GM18951 (cell line): ENCODE data around the gene DENND4B.

Experiments used
- POLR2A ChIP-seq: IDR thresholded peaks from 4 replicates; pipeline ENCODE4 v1.6.1; 2011; ENCODE audit warnings: mild to moderate bottlenecking; ENCODE audit not compliant: insufficient read length, insufficient read depth; ENCODE audit errors: extremely low read depth
- in situ Hi-C: fragments of 300-500 bp; cut with MboI; formaldehyde crosslinking; loops from one replicate; pipeline ENCODE4 v1.12.0; 2022; ENCODE audit warnings: low sequenced_read_pairs, mixed read lengths, inconsistent platforms; ENCODE audit not compliant: unreplicated experiment

DENND4B gene

GRCh38 chr1:153936011-153936802 is 10.3 kb downstream of the DENND4B start:
- no peak for TF ChIP-seq POLR2A
- in situ Hi-C loops, result no loop called here

GRCh38 chr1:153934746-153935145 is 11.8 kb downstream of the DENND4B start:
- no peak for TF ChIP-seq POLR2A
- in situ Hi-C loops, result no loop called here

- no peak for TF ChIP-seq POLR2A
- in situ Hi-C loops, result no loop called here
Observed at GRCh38 chr1:153933955-153934354, 12.6 kb downstream of the DENND4B start.

GRCh38 chr1:153933430-153933829 is 13.1 kb downstream of the DENND4B start:
- no peak for TF ChIP-seq POLR2A
- in situ Hi-C loops, result no loop called here

- no peak for TF ChIP-seq POLR2A
- in situ Hi-C loops, result no loop called here
Observed at GRCh38 chr1:153932156-153933131, 14.1 kb downstream of the DENND4B start.

- in situ Hi-C loops, result loop anchor here (10.0 kb wide), 1 partner anchor 95 kb away; no protein-coding TSS in a partner anchor
Observed at GRCh38 chr1:153929981-153930948, 16.3 kb downstream of the DENND4B start.

GRCh38 chr1:153929426-153929825 is 17.1 kb downstream of the DENND4B start:
- TF ChIP-seq POLR2A, result no peak
- in situ Hi-C loops, result loop anchor here (10.0 kb wide), 1 partner anchor 95 kb away; no protein-coding TSS in a partner anchor

More at GRCh38 chr1:153929981-153930948, 16.3 kb downstream of the DENND4B start:
- TF ChIP-seq POLR2A, result no peak

GRCh38 chr1:153928791-153929341 is 17.7 kb downstream of the DENND4B start:
- in situ Hi-C loops, result loop anchor here (10.0 kb wide), 1 partner anchor 94 kb away; no protein-coding TSS in a partner anchor
- no peak for TF ChIP-seq POLR2A

- in situ Hi-C loops, result loop anchor here (10.0 kb wide), 1 partner anchor 93 kb away; no protein-coding TSS in a partner anchor
- TF ChIP-seq POLR2A, result no peak
Observed at GRCh38 chr1:153928245-153928644, 18.3 kb downstream of the DENND4B start.

- in situ Hi-C loops, result loop anchor here (10.0 kb wide), 1 partner anchor 92 kb away; no protein-coding TSS in a partner anchor
- no peak for TF ChIP-seq POLR2A
Observed at GRCh38 chr1:153926405-153926804, 20.1 kb downstream of the DENND4B start.

GRCh38 chr1:153922972-153923925 is 23.3 kb downstream of the DENND4B start, which contains the start of gene GATAD2B:
Gene GATAD2B, minus strand, starts transcription at chr1:153922972. Its CDS starts 94,625 bp downstream, at chr1:153828347.
- in situ Hi-C loops, result loop anchor here (10.0 kb wide), 1 partner anchor 88 kb away; no protein-coding TSS in a partner anchor
- peak; percentile 74 for TF ChIP-seq POLR2A
